NAMALWA (cell line): Measurements from ENCODE around the gene THEMIS.
"Not testable (repeated sequence)": the region's sequence is repeated elsewhere in the genome, so short reads cannot be mapped to it uniquely, and the experiment has no call there.

Experiments used
- DNase-seq: peaks from one replicate; pipeline ENCODE4 v3.0.0-alpha.2; 2015; ENCODE audit warnings: low spot score

The THEMIS gene

GRCh38 chr6:127912914-127913313 lies 12.1 kb upstream of the THEMIS start:
- DNase-seq = no peak

- no peak for DNase-seq
Observed at GRCh38 chr6:127907960-127908640, 7.2 kb upstream of the THEMIS start.

- DNase-seq = no peak
Observed at GRCh38 chr6:127904160-127904559, 3.3 kb upstream of the THEMIS start.

GRCh38 chr6:127902933-127903332 lies 2.1 kb upstream of the THEMIS start:
- no peak for DNase-seq

GRCh38 chr6:127897484-127897883 lies 3.4 kb downstream of the THEMIS start:
- no peak for DNase-seq

- no peak for DNase-seq
Observed at GRCh38 chr6:127894051-127894450, 6.8 kb downstream of the THEMIS start.

- DNase-seq = no peak
Observed at GRCh38 chr6:127893541-127893940, 7.3 kb downstream of the THEMIS start.

GRCh38 chr6:127891731-127892326 lies 9.0 kb downstream of the THEMIS start:
- no peak for DNase-seq

- DNase-seq = no peak
Observed at GRCh38 chr6:127886603-127887002, 14.3 kb downstream of the THEMIS start.

- no peak for DNase-seq
Observed at GRCh38 chr6:127884134-127884533, 16.7 kb downstream of the THEMIS start.

GRCh38 chr6:127881949-127882348 lies 18.9 kb downstream of the THEMIS start:
- DNase-seq = not testable (repeated sequence)

- DNase-seq = no peak
Observed at GRCh38 chr6:127880429-127880828, 20.4 kb downstream of the THEMIS start.

- DNase-seq = no peak
Observed at GRCh38 chr6:127879685-127880084, 21.2 kb downstream of the THEMIS start.

GRCh38 chr6:127878115-127878514 lies 22.7 kb downstream of the THEMIS start:
- no peak for DNase-seq

- DNase-seq = no peak
Observed at GRCh38 chr6:127877231-127877630, 23.6 kb downstream of the THEMIS start.

GRCh38 chr6:127869772-127870404 lies 31.0 kb downstream of the THEMIS start:
- DNase-seq = no peak

- no peak for DNase-seq
Observed at GRCh38 chr6:127869183-127869582, 31.7 kb downstream of the THEMIS start.

GRCh38 chr6:127868338-127868737 lies 32.5 kb downstream of the THEMIS start:
- DNase-seq = no peak

- DNase-seq = no peak
Observed at GRCh38 chr6:127866766-127867165, 34.1 kb downstream of the THEMIS start.

- no peak for DNase-seq
Observed at GRCh38 chr6:127865108-127865507, 35.8 kb downstream of the THEMIS start.

- DNase-seq = no peak
Observed at GRCh38 chr6:127864701-127865100, 36.2 kb downstream of the THEMIS start.

GRCh38 chr6:127860723-127861122 lies 40.1 kb downstream of the THEMIS start:
- no peak for DNase-seq

GRCh38 chr6:127859956-127860355 lies 40.9 kb downstream of the THEMIS start:
- DNase-seq = no peak
